ENCODE measurements around the gene KRT80. TPM values are rescaled to one million over a fixed set of nuclear protein-coding genes. Genes with fewer than 3 reads are reported as not detected.

Gene KRT80
- total and polyA plus RNA-seq, 2 donors (not counting 3 experiments of a cell fraction or from before 2014, with no cell fraction given), result 13.6 to 23.7 TPM

GRCh38 chr12:52206304-52207040 is 14.7 kb upstream of the KRT80 start:
- Histone ChIP-seq H3K79me2 (ENCODE audit: control insufficient read depth, insufficient read depth, low read length) (no peaks in the 10 kb centered on the region), H3K4me1 (ENCODE audit: control insufficient read depth, extremely low read depth, insufficient read depth, low read length) (peaks cover 11% of the 10 kb centered on the region), H3K27me3 (ENCODE audit: control insufficient read depth in 2 of 2, insufficient read depth in 2 of 2, low read length in 2 of 2) (no peaks in the 10 kb centered on the region), H3K36me3 (ENCODE audit: control insufficient read depth in 2 of 2, extremely low read depth in 1 of 2, insufficient read depth in 2 of 2, low read length in 2 of 2) (no peaks in the 10 kb centered on the region), H3K9me1 (replicated peaks; ENCODE audit: control insufficient read depth, extremely low read depth, insufficient read depth, low read length) (no peaks in the 10 kb centered on the region), H3K9ac (replicated peaks; ENCODE audit: extremely low read depth, insufficient read depth, low read length) (no peak overlapping the region), H4K20me1 (replicated peaks; ENCODE audit: control insufficient read depth, extremely low read depth, insufficient read depth, low read length) (no peaks in the 10 kb centered on the region), H3K9me3 (replicated peaks; ENCODE audit: control insufficient read depth, insufficient read depth, low read length) (no peaks in the 10 kb centered on the region), H2AFZ (ENCODE audit: low read depth, low read length) (no peak overlapping the region), H3K4me3 (replicated peaks in 1 of 3; ENCODE audit: insufficient read depth in 1 of 3, low read depth in 1 of 3, low read length in 3 of 3) (no peak overlapping the region), H3K27ac (ENCODE audit: insufficient read depth, low read depth, low read length) (no peak overlapping the region), H3K4me2 (ENCODE audit: insufficient read depth, low read length) (no peak overlapping the region)
- TF ChIP-seq MYC (IDR thresholded peaks at IDR 0.05; ENCODE audit: low read depth, low read length) (no peak), MAX (IDR thresholded peaks at IDR 0.05; ENCODE audit: insufficient read depth, insufficient read length) (no peak), POLR2AphosphoS5 (IDR thresholded peaks at IDR 0.05; ENCODE audit: insufficient read depth, low read depth, low read length) (no peak), CTCF (IDR thresholded peaks at IDR 0.05; ENCODE audit: extremely low read depth in 1 of 2, insufficient read depth in 1 of 2, low read depth in 1 of 2, low read length in 2 of 2) (no peak), FOS (IDR thresholded peaks at IDR 0.05; ENCODE audit: borderline replicate concordance, insufficient read depth, low read length) (no peak), JUN (IDR thresholded peaks at IDR 0.05; ENCODE audit: borderline replicate concordance, insufficient read depth, insufficient read length, low read depth) (no peak), GATA2 (IDR thresholded peaks at IDR 0.05; ENCODE audit: insufficient read depth, insufficient read length, low read depth, low read length) (no peak), EZH2 (IDR thresholded peaks at IDR 0.05; ENCODE audit: borderline replicate concordance, low read depth, low read length, severe bottlenecking) (no peak), POLR2A (IDR thresholded peaks at IDR 0.05; ENCODE audit: low read depth, low read length) (no peak)
- dilution Hi-C loops (cut with MboI; ENCODE audit: extremely low pct_ligation_motif_present, low sequenced_read_pairs) (no loop called here), intact Hi-C loops (cut with micrococcal nuclease) (no loop called here)
- ChIA-PET POLR2A (no interaction called here), CTCF (interaction anchor here (1.1 to 1.5 kb wide), 4 partner anchors 13 to 73 kb away, joined by 3 to 5 read pairs (median 3); no protein-coding TSS in a partner anchor)
- no TSS peak for BruUV-seq (replicated peaks)
- FAIRE-seq, result no peak
- DNase-seq (ENCODE audit: low read depth, low spot score), result no peak

Measured in endothelial cell of umbilical vein (primary cell).